Body of pancreas (tissue), 4 donors: ENCODE measurements around the gene TRAK1. TPM values are rescaled to one million over a fixed set of nuclear protein-coding genes. Genes with fewer than 3 reads are reported as not detected.

ENCODE experiments used
- ATAC-seq: fragments of 150-250 bp; one replicate; pipeline ENCODE4 v1.9.1; 2016
- DNase-seq, 4 donors: peaks; one replicate each; pipeline ENCODE4 v3.0.0-alpha.2; 2019
- H3K27ac ChIP-seq, 4 donors: fragments of 200-600 bp; sonication (generic); 1 replicate in 3 of 4; 2 replicates in 1 of 4; pipeline versions ENCODE4 v1.5.1 to v1.6.1; 2016 to 2019; ENCODE audit warnings: mild to moderate bottlenecking in 1 of 4, mixed read lengths in 1 of 4, moderate library complexity in 1 of 4
- H3K27me3 ChIP-seq, 2 donors: fragments of 200-600 bp; sonication (generic); one replicate each; pipeline ENCODE4 v1.6.0; 2016; ENCODE audit warnings: mild to moderate bottlenecking in 1 of 2
- H3K36me3 ChIP-seq, 2 donors: fragments of 200-600 bp; sonication (generic); replicated peaks in 1 of 2; 2 replicates each; pipeline ENCODE4 v1.5.1; 2016; ENCODE audit warnings: low read depth in 2 of 2; ENCODE audit not compliant: insufficient read depth in 1 of 2
- H3K4me1 ChIP-seq: fragments of 200-600 bp; sonication (generic); one replicate; pipeline ENCODE4 v1.6.0; 2016
- H3K4me3 ChIP-seq, 2 donors: fragments of 200-600 bp; sonication (generic); 1 replicate in 1 of 2; 2 replicates in 1 of 2; pipeline ENCODE4 v1.5.1; 2016 to 2019
- H3K9me3 ChIP-seq, 3 donors: fragments of 200-600 bp; sonication (generic); 1 replicate in 2 of 3; 2 replicates in 1 of 3; pipeline ENCODE4 v1.5.1; 2016
- CTCF ChIP-seq, 7 experiments: fragments of 450-650 bp in 4 of 7; fragments of 200-600 bp in 3 of 7; sonication (generic) in 3 of 7; IDR thresholded peaks; one replicate each; pipeline ENCODE4 v1.5.1; 2016 to 2019; ENCODE audit warnings: antibody characterized with exemption in 7 of 7
- POLR2A ChIP-seq, 3 donors: fragments of 450-650 bp; IDR thresholded peaks; one replicate each; pipeline ENCODE4 v1.6.1; 2016; ENCODE audit warnings: antibody characterized with exemption in 3 of 3, mild to moderate bottlenecking in 2 of 3
- WGBS, 2 donors: methylation state at CpG; one replicate each; pipeline ENCODE4 v1.1.5; 2017; 5-methylcytosine and 5-hydroxymethylcytosine counted together
- intact Hi-C: fragments of 100-400 bp; cut with DNase I; formaldehyde crosslinking; loops from one replicate; pipeline ENCODE4 v1.15.1; 2023
- total RNA-seq, 2 donors: library from RNA; depleted of rRNA; stranded (reverse); fragments of >200 nt; gene quantifications; one replicate each; pipeline ENCODE4 v1.1.0, GENCODE V29; 2016

TRAK1 gene
- total RNA-seq, 2 donors from 2014 or later = 17.1 to 24.1 TPM

GRCh38 chr3:42066516-42067181, 24.5 kb upstream of the TRAK1 start:
- Histone ChIP-seq H3K4me1 (peaks cover 26% of the 10 kb centered on the region), H3K27ac (peak overlapping the region in 2 of 4 donors; percentile 1 to 15), H3K27me3 (no peaks in the 10 kb centered on the region), H3K36me3 (no peaks in the 10 kb centered on the region), H3K9me3 (no peaks in the 10 kb centered on the region), H3K4me3 (no peak overlapping the region)
- WGBS, 2 donors = 48 to 50% methylated on average over 6 to 7 of the region's 7 CpGs
- intact Hi-C loops = no loop called here
- TF ChIP-seq CTCF (IDR thresholded peaks at IDR 0.05) (no peak), POLR2A (IDR thresholded peaks at IDR 0.05) (no peak)
- DNase-seq = peak in 2 of 4 donors; percentile 43 to 59
- peak; percentile 31 for ATAC-seq

GRCh38 chr3:42067326-42067725, 23.8 kb upstream of the TRAK1 start:
- WGBS, 2 donors = 55 to 80% methylated on average over 3 of the region's 3 CpGs
- intact Hi-C loops = no loop called here
- ATAC-seq = no peak
- H3K36me3 ChIP-seq = no peaks in the 10 kb centered on the region
- peaks cover 32% of the 10 kb centered on the region for H3K4me1 ChIP-seq
- H3K9me3 ChIP-seq = no peaks in the 10 kb centered on the region
- TF ChIP-seq POLR2A (IDR thresholded peaks at IDR 0.05) (no peak), CTCF (IDR thresholded peaks at IDR 0.05) (no peak)
- H3K4me3 ChIP-seq = no peak overlapping the region
- H3K27ac ChIP-seq = peak overlapping the region in 2 of 4 donors; percentile 1 to 15
- H3K27me3 ChIP-seq = no peaks in the 10 kb centered on the region
- DNase-seq = no peak

GRCh38 chr3:42068303-42069088, 22.7 kb upstream of the TRAK1 start:
- DNase-seq (no peak), ATAC-seq (no peak)
- Histone ChIP-seq H3K4me3 (no peak overlapping the region), H3K9me3 (no peaks in the 10 kb centered on the region), H3K27ac (no peak overlapping the region), H3K4me1 (peaks cover 41% of the 10 kb centered on the region), H3K36me3 (no peaks in the 10 kb centered on the region), H3K27me3 (no peaks in the 10 kb centered on the region)
- 84 to 86% methylated on average over 7 of the region's 7 CpGs for WGBS, 2 donors
- no peak for TF ChIP-seq POLR2A (IDR thresholded peaks at IDR 0.05)
- TF ChIP-seq CTCF (IDR thresholded peaks at IDR 0.05) = no peak
- intact Hi-C loops = no loop called here

- Histone ChIP-seq H3K27me3 (no peaks in the 10 kb centered on the region), H3K9me3 (no peaks in the 10 kb centered on the region), H3K4me3 (no peak overlapping the region), H3K27ac (peak overlapping the region in 3 of 4 donors; percentile 51 to 80 (median 74)), H3K36me3 (no peaks in the 10 kb centered on the region), H3K4me1 (peaks cover 41% of the 10 kb centered on the region)
- no peak for TF ChIP-seq CTCF (IDR thresholded peaks at IDR 0.05)
- TF ChIP-seq POLR2A (IDR thresholded peaks at IDR 0.05) = no peak
- intact Hi-C loops = no loop called here
- ATAC-seq (no peak), DNase-seq (no peak)
- 93 to 100% methylated on average over 2 of the region's 2 CpGs for WGBS, 2 donors
Measured at GRCh38 chr3:42070089-42070488, 21.1 kb upstream of the TRAK1 start.
